ENCODE data around the gene ESRRA. TPM values are rescaled to one million over a fixed set of nuclear protein-coding genes. Genes with fewer than 3 reads are reported as not detected.

ESRRA gene
- total and polyA plus RNA-seq, 2 of the 4 experiments (the other 2 are of a cell fraction) = 10.2 to 15.0 TPM

DNA sequence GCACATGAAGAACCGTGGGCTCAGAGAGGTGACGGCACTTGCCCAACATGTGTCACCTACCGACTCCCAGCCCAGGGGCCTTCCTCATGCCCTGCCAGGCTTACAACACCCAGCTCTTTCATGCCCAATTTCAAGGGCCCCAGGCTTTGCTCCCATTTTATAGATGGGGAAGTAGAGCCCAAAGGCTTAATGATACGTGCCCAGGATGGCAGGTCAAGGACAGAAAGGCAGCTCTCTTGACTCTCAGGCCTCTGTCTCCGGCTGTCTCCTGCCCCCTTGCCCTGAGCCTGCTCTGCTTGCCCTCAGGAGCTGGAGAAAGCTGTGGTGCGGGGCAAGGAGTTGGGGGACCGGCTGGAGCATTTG, 43.7 kb downstream of the ESRRA start:
- H2AK9ac ChIP-seq (replicated peaks; ENCODE audit: low read depth, low read length, poor library complexity) = no peak overlapping the region
- POLR2A ChIA-PET (ENCODE audit: unreplicated experiment) = no interaction called here
- no peaks in the 10 kb centered on the region for H3K36me3 ChIP-seq (ENCODE audit: control insufficient read depth, insufficient read depth, low read length)
- intact Hi-C loops (cut with micrococcal nuclease) = no loop called here
- DNase-seq (no peak), ATAC-seq (ENCODE audit: low read depth) (no peak)
- no peak overlapping the region for H2AK5ac ChIP-seq (ENCODE audit: low read depth, low read length)
- H2AFZ ChIP-seq (replicated peaks; ENCODE audit: low read length, poor library complexity) = no peak overlapping the region
- no peak overlapping the region for H2BK120ac ChIP-seq (ENCODE audit: low read depth, low read length)
- no peak overlapping the region for H3K14ac ChIP-seq (replicated peaks; ENCODE audit: low read depth, low read length)
- no peak overlapping the region for H2BK5ac ChIP-seq (ENCODE audit: low read depth, low read length, poor library complexity, severe bottlenecking)
- no peaks in the 10 kb centered on the region for H3K9me1 ChIP-seq (ENCODE audit: insufficient read depth, low read length)
- H2BK15ac ChIP-seq (ENCODE audit: low read depth, low read length) = no peak overlapping the region
- H3K79me1 ChIP-seq (ENCODE audit: low read depth in 1 of 2, low read length in 2 of 2) = no peaks in the 10 kb centered on the region
- H3K4me2 ChIP-seq (ENCODE audit: low read depth, low read length) = no peak overlapping the region
- no peak overlapping the region for H3K56ac ChIP-seq (ENCODE audit: extremely low read depth, insufficient read depth, low read length)
- no peak overlapping the region for H4K8ac ChIP-seq (ENCODE audit: low read depth in 2 of 2, low read length in 2 of 2)
- no peak overlapping the region for H4K5ac ChIP-seq (ENCODE audit: low read depth, low read length)
- dilution Hi-C loops (cut with HindIII; ENCODE audit: low sequenced_read_pairs, unreplicated experiment) = no loop called here
- CTCF ChIA-PET = no interaction called here
- H4K91ac ChIP-seq (ENCODE audit: insufficient read depth, low read depth, low read length) = no peak overlapping the region
- in situ Hi-C loops (cut with MboI; ENCODE audit: low sequenced_read_pairs) = no loop called here
- peaks cover 2% of the 10 kb centered on the region; the same call in 1 of the 2 replicates for H3K27me3 ChIP-seq (ENCODE audit: control insufficient read depth, insufficient read depth, low read length)
- no peak overlapping the region for H3K4me3 ChIP-seq (ENCODE audit: insufficient read depth, low read depth, low read length)
- H4K20me1 ChIP-seq (ENCODE audit: insufficient read depth, low read length) = no peaks in the 10 kb centered on the region
- H3K18ac ChIP-seq (ENCODE audit: low read depth, low read length) = no peak overlapping the region
- TF ChIP-seq MAFK (IDR thresholded peaks at IDR 0.05; ENCODE audit: low read depth, low read length) (no peak), NFE2L2 (IDR thresholded peaks at IDR 0.05; ENCODE audit: low read depth, low read length) (no peak), MXI1 (IDR thresholded peaks at IDR 0.05; ENCODE audit: borderline replicate concordance, low read depth, low read length) (no peak), FOS (IDR thresholded peaks at IDR 0.05; ENCODE audit: low read depth, low read length) (no peak), RFX5 (IDR thresholded peaks at IDR 0.05; ENCODE audit: low read depth, low read length) (no peak), CEBPB (IDR thresholded peaks at IDR 0.05; ENCODE audit: low read depth, low read length) (no peak), RAD21 (IDR thresholded peaks at IDR 0.05; ENCODE audit: low read length) (no peak), CHD1 (IDR thresholded peaks at IDR 0.05; ENCODE audit: low read depth, low read length) (no peak), SMC3 (IDR thresholded peaks at IDR 0.05; ENCODE audit: low read depth, low read length) (no peak), RCOR1 (IDR thresholded peaks at IDR 0.05; ENCODE audit: insufficient replicate concordance, low read length) (no peak), POLR2A (IDR thresholded peaks at IDR 0.05; ENCODE audit: low read depth, low read length) (no peak), BHLHE40 (IDR thresholded peaks at IDR 0.05; ENCODE audit: low read depth, low read length) (no peak), MAZ (IDR thresholded peaks at IDR 0.05; ENCODE audit: borderline replicate concordance, low read depth, low read length) (no peak), ELK1 (IDR thresholded peaks at IDR 0.05; ENCODE audit: borderline replicate concordance, low read depth, low read length) (no peak)
- TF ChIP-seq, protein P1, sequence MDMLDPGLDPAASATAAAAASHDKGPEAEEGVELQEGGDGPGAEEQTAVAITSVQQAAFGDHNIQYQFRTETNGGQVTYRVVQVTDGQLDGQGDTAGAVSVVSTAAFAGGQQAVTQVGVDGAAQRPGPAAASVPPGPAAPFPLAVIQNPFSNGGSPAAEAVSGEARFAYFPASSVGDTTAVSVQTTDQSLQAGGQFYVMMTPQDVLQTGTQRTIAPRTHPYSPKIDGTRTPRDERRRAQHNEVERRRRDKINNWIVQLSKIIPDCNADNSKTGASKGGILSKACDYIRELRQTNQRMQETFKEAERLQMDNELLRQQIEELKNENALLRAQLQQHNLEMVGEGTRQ (IDR thresholded peaks at IDR 0.05; ENCODE audit: low read depth, low read length) = no peak
- TF ChIP-seq, protein P2, sequence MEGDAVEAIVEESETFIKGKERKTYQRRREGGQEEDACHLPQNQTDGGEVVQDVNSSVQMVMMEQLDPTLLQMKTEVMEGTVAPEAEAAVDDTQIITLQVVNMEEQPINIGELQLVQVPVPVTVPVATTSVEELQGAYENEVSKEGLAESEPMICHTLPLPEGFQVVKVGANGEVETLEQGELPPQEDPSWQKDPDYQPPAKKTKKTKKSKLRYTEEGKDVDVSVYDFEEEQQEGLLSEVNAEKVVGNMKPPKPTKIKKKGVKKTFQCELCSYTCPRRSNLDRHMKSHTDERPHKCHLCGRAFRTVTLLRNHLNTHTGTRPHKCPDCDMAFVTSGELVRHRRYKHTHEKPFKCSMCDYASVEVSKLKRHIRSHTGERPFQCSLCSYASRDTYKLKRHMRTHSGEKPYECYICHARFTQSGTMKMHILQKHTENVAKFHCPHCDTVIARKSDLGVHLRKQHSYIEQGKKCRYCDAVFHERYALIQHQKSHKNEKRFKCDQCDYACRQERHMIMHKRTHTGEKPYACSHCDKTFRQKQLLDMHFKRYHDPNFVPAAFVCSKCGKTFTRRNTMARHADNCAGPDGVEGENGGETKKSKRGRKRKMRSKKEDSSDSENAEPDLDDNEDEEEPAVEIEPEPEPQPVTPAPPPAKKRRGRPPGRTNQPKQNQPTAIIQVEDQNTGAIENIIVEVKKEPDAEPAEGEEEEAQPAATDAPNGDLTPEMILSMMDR (conservative IDR thresholded peaks at IDR 0.05; ENCODE audit: low read depth, low read length) = no peak
- no peak overlapping the region for H2BK20ac ChIP-seq (ENCODE audit: low read depth, low read length)
- H3K23ac ChIP-seq (ENCODE audit: low read depth, low read length) = no peak overlapping the region
- 83% methylated on average over 3 of the region's 7 CpGs; no CpG with 5 or more reads in 1 of the 2 experiments for WGBS, 2 experiments (ENCODE audit: extremely low coverage in 2 of 2, insufficient read length in 1 of 2)
- H3K4me1 ChIP-seq (ENCODE audit: control insufficient read depth, insufficient read depth, low read length) = no peaks in the 10 kb centered on the region
- no peak overlapping the region for H3K9ac ChIP-seq (ENCODE audit: low read depth, low read length)
- no peak overlapping the region for H3K27ac ChIP-seq (ENCODE audit: insufficient read depth, low read length)
- H3K9me3 ChIP-seq (ENCODE audit: control insufficient read depth, insufficient read depth, low read length) = no peaks in the 10 kb centered on the region
- no TSS peak for BruUV-seq (replicated peaks)
- H3K4ac ChIP-seq (ENCODE audit: low read depth, low read length) = no peak overlapping the region

Data from IMR-90 (cell line).